Esophagus muscularis mucosa (tissue), 4 donors: Measurements from ENCODE around the gene QSOX2. TPM values are rescaled to one million over a fixed set of nuclear protein-coding genes. Genes with fewer than 3 reads are reported as not detected.

Experiments used
- DNase-seq: peaks from one replicate; pipeline ENCODE4 v3.0.0-alpha.2; 2017; ENCODE audit errors: extremely low spot score
- H3K27ac ChIP-seq, 4 donors: fragments of 200-600 bp; sonication (generic); replicated peaks in 1 of 4; 1 replicate in 3 of 4; 2 replicates in 1 of 4; pipeline ENCODE4 v1.5.1; 2016 to 2019; ENCODE audit warnings: mild to moderate bottlenecking in 1 of 4
- H3K27me3 ChIP-seq, 4 donors: fragments of 200-600 bp; sonication (generic); one replicate each; pipeline versions ENCODE4 v1.5.1 to v1.6.0; 2016 to 2019
- H3K36me3 ChIP-seq, 4 donors: fragments of 200-600 bp; sonication (generic); one replicate each; pipeline ENCODE4 v1.5.1; 2016 to 2019
- H3K4me1 ChIP-seq, 4 donors: fragments of 200-600 bp; sonication (generic); one replicate each; pipeline ENCODE4 v1.5.1; 2016 to 2019
- H3K4me3 ChIP-seq, 4 donors: fragments of 200-600 bp; sonication (generic); 1 replicate in 2 of 4; 2 replicates in 2 of 4; pipeline ENCODE4 v1.5.1; 2016 to 2019; ENCODE audit warnings: mild to moderate bottlenecking in 4 of 4, moderate library complexity in 1 of 4
- H3K9me3 ChIP-seq, 4 donors: fragments of 200-600 bp; sonication (generic); 1 replicate in 3 of 4; 2 replicates in 1 of 4; pipeline ENCODE4 v1.5.1; 2016 to 2019
- EP300 ChIP-seq: sonication (generic); formaldehyde crosslinking; IDR thresholded peaks from one replicate; pipeline ENCODE4 v1.6.1; 2017; ENCODE audit warnings: antibody characterized with exemption
- POLR2A ChIP-seq: fragments of 450-650 bp; IDR thresholded peaks from one replicate; pipeline ENCODE4 v1.6.1; 2017; ENCODE audit warnings: antibody characterized with exemption, moderate library complexity, mild to moderate bottlenecking, low read depth
- POLR2AphosphoS5 ChIP-seq, 2 donors: sonication (generic); formaldehyde crosslinking; IDR thresholded peaks; one replicate each; pipeline ENCODE4 v1.6.1; 2017; ENCODE audit warnings: antibody characterized with exemption in 2 of 2
- WGBS: methylation state at CpG from one replicate; pipeline ENCODE4 v1.1.5; 2018; 5-methylcytosine and 5-hydroxymethylcytosine counted together
- intact Hi-C: fragments of 100-400 bp; cut with DNase I; formaldehyde crosslinking; loops from one replicate; pipeline ENCODE4 v1.15.1; 2023
- total RNA-seq, 4 donors: library from RNA; depleted of rRNA; stranded (reverse); fragments of >200 nt; gene quantifications; one replicate each; pipeline versions ENCODE4 v1.1.0 to v1.2.1, GENCODE V29; 2016
- TF ChIP-seq, protein P1 (sequence below), 3 experiments: fragments of 200-600 bp in 2 of 3; fragments of 450-650 bp in 1 of 3; sonication (generic) in 2 of 3; IDR thresholded peaks; one replicate each; pipeline ENCODE4 v1.5.1; 2017 to 2019; ENCODE audit warnings: antibody characterized with exemption in 3 of 3, mild to moderate bottlenecking in 2 of 3, moderate library complexity in 1 of 3

Gene QSOX2
- total RNA-seq, 4 donors from 2014 or later: 5.4 to 7.6 (median 6.3) TPM

DNA sequence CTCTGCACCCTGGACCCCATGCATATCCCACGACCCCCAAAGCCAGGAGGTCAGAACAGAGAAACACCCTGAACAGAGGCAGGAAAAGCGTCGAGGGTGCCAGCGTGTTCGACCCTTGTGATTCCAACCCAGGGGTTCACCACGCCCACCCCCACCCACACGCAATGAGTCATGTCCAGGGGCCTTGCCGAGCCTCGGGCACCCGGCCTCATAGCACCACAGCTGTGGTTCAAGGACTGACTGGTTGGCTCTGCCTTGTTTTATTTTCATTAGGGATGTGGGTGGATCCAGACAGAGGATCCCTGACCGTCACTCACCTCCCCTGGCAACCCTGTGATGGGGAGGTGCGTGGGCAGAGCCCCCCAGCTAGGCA lies 9.5 kb upstream of the QSOX2 start:
- TF ChIP-seq POLR2AphosphoS5 (IDR thresholded peaks at IDR 0.05) (no peak), POLR2A (no peak), EP300 (no peak)
- TF ChIP-seq, protein P1, sequence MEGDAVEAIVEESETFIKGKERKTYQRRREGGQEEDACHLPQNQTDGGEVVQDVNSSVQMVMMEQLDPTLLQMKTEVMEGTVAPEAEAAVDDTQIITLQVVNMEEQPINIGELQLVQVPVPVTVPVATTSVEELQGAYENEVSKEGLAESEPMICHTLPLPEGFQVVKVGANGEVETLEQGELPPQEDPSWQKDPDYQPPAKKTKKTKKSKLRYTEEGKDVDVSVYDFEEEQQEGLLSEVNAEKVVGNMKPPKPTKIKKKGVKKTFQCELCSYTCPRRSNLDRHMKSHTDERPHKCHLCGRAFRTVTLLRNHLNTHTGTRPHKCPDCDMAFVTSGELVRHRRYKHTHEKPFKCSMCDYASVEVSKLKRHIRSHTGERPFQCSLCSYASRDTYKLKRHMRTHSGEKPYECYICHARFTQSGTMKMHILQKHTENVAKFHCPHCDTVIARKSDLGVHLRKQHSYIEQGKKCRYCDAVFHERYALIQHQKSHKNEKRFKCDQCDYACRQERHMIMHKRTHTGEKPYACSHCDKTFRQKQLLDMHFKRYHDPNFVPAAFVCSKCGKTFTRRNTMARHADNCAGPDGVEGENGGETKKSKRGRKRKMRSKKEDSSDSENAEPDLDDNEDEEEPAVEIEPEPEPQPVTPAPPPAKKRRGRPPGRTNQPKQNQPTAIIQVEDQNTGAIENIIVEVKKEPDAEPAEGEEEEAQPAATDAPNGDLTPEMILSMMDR (IDR thresholded peaks at IDR 0.05): no peak
- no peak for DNase-seq
- Histone ChIP-seq H3K4me3 (no peak overlapping the region), H3K27me3 (peaks cover 0 to 65% (median 0%) of the 10 kb centered on the region in 4 donors), H3K27ac (no peak overlapping the region), H3K9me3 (no peaks in the 10 kb centered on the region), H3K36me3 (no peaks in the 10 kb centered on the region), H3K4me1 (peaks cover 0 to 3% (median 0%) of the 10 kb centered on the region in 4 donors)
- intact Hi-C loops: no loop called here
- WGBS: 42% methylated on average over 9 of the region's 12 CpGs

- no peak for DNase-seq
- TF ChIP-seq, protein P1 (IDR thresholded peaks at IDR 0.05): no peak
- TF ChIP-seq EP300 (no peak), POLR2AphosphoS5 (IDR thresholded peaks at IDR 0.05) (no peak), POLR2A (no peak)
- H3K9me3 ChIP-seq: no peaks in the 10 kb centered on the region
- H3K27ac ChIP-seq: no peak overlapping the region
- intact Hi-C loops: no loop called here
- H3K36me3 ChIP-seq: no peaks in the 10 kb centered on the region
- H3K4me1 ChIP-seq: peaks cover 0 to 3% (median 0%) of the 10 kb centered on the region in 4 donors
- no peak overlapping the region for H3K4me3 ChIP-seq
- 78% methylated on average over 10 of the region's 25 CpGs for WGBS
- H3K27me3 ChIP-seq: peaks cover 0 to 65% (median 0%) of the 10 kb centered on the region in 4 donors
Measured at GRCh38 chr9:136254381-136255165, 9.0 kb upstream of the QSOX2 start.

DNA sequence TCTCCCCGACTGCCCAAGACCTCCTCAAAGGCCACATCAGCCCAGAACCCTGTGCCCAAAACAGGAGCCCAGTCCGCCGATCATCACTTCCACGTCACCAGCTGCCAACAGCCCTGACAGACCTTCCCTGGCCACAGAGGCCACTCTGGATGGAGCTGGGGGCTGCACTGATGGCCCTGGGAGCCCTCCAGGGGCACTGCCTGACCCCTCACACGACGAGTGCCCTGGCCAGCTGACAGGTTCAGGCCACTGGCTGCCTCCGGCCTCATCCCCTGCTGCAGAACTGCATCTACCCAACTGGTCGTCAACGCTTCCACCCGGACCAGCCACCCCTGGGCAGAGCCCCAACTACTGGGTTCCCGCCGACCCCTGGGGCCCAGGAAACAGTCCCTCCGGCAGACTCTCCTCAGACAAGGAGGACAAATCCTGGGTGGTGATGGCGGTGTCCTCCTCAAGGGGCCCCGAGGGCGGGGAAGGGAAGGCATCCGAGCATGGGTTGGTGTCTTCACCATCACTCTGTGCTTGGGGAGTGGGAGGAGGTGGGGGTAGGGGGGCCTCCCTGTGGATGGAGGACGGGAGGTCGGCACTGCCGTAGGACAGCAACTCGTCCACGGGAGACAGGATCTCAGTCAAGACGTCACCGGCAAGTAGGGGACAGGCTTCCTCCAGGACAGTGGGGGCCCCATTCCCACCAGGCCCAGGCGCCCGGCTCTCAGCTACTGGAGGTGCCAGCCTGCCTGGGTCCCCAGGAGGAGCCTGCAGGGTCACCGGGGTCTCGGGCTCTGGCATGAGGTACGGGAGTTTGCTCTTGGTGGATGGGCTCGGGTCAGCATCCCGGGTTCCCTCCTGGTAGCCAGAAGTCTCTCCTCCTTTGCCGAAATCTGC lies 7.9 kb upstream of the QSOX2 start:
- Histone ChIP-seq H3K27ac (no peak overlapping the region), H3K9me3 (no peaks in the 10 kb centered on the region), H3K4me1 (peaks cover 0 to 3% (median 0%) of the 10 kb centered on the region in 4 donors), H3K4me3 (no peak overlapping the region), H3K36me3 (no peaks in the 10 kb centered on the region), H3K27me3 (peaks cover 0 to 59% (median 0%) of the 10 kb centered on the region in 4 donors)
- DNase-seq: no peak
- TF ChIP-seq, protein P1 (IDR thresholded peaks at IDR 0.05): no peak
- no peak for TF ChIP-seq POLR2AphosphoS5 (IDR thresholded peaks at IDR 0.05)
- TF ChIP-seq POLR2A: no peak
- TF ChIP-seq EP300: no peak
- 91% methylated on average over 23 of the region's 32 CpGs for WGBS
- intact Hi-C loops: no loop called here

DNA sequence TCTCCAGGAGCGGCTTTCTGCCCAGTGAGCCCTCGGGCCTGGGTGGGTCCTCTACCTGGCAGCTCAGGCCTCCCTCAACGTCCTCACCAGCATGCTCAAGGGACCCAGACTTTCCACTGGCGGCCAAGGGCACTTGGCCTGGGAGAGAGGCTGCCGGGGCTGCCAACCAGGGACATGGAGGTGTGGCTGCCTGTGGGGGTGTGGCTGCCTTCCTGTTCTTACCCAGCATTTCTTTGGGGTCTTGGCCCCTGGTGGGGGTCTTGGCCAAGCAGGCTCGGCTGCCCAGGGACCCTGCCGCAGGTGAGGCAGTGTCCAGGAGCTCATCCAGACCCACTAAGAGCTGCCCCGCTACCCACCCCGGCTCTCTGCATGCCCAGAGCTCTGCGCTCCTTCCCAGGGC lies 7.2 kb upstream of the QSOX2 start:
- WGBS: 75% methylated on average over 6 of the region's 10 CpGs

More for the DNA sequence above, 7.2 kb upstream of the QSOX2 start:
- H3K36me3 ChIP-seq: no peaks in the 10 kb centered on the region
- H3K4me3 ChIP-seq: no peak overlapping the region
- intact Hi-C loops: no loop called here
- peaks cover 0 to 3% (median 0%) of the 10 kb centered on the region in 4 donors for H3K4me1 ChIP-seq
- H3K9me3 ChIP-seq: no peaks in the 10 kb centered on the region
- no peak for DNase-seq
- H3K27ac ChIP-seq: no peak overlapping the region
- TF ChIP-seq, protein P1 (IDR thresholded peaks at IDR 0.05): no peak
- TF ChIP-seq EP300: no peak
- no peak for TF ChIP-seq POLR2A
- no peak for TF ChIP-seq POLR2AphosphoS5 (IDR thresholded peaks at IDR 0.05)
- H3K27me3 ChIP-seq: peaks cover 0 to 54% (median 0%) of the 10 kb centered on the region in 4 donors
